ENCODE measurements around the gene NELL1. TPM values are rescaled to one million over a fixed set of nuclear protein-coding genes. Genes with fewer than 3 reads are reported as not detected.
"Not testable (repeated sequence)": the region's sequence is repeated elsewhere in the genome, so short reads cannot be mapped to it uniquely, and the experiment has no call there.

The NELL1 gene
- total and polyA plus RNA-seq, 2 donors from 2014 or later, result 0.31 to 14.8 TPM

GRCh38 chr11:21133244-21133643 lies 463.9 kb downstream of the NELL1 start:
- DNase-seq, result peak in 1 of 5 donors; percentile 65
- Histone ChIP-seq H3K27me3 (ENCODE audit: control insufficient read depth, insufficient read depth, low read length) (no peaks in the 10 kb centered on the region), H3K27ac (ENCODE audit: low read depth in 2 of 2, low read length in 2 of 2) (no peak overlapping the region), H3K9ac (ENCODE audit: low read length in 3 of 3) (no peak overlapping the region), H3K4me3 (ENCODE audit: low read length in 3 of 3) (no peak overlapping the region), H3K36me3 (ENCODE audit: control insufficient read depth in 2 of 3, insufficient read depth in 3 of 3, low read length in 3 of 3) (no peaks in the 10 kb centered on the region), H3K4me1 (ENCODE audit: control insufficient read depth in 2 of 3, insufficient read depth in 2 of 3, low read depth in 1 of 3, low read length in 3 of 3) (no peaks in the 10 kb centered on the region), H3K9me3 (ENCODE audit: control insufficient read depth in 2 of 3, insufficient read depth in 1 of 3, low read length in 3 of 3) (no peaks in the 10 kb centered on the region)
- intact Hi-C loops (cut with DNase I), result no loop called here
- FAIRE-seq, result no peak
- TF ChIP-seq CTCF (IDR thresholded peaks at IDR 0.05; ENCODE audit: borderline replicate concordance, extremely low read depth, insufficient read depth), result no peak

GRCh38 chr11:21133722-21134121 lies 464.3 kb downstream of the NELL1 start:
- TF ChIP-seq CTCF (IDR thresholded peaks at IDR 0.05; ENCODE audit: borderline replicate concordance, extremely low read depth, insufficient read depth), result no peak
- intact Hi-C loops (cut with DNase I), result no loop called here
- FAIRE-seq (no peak), DNase-seq (peak in 1 of 5 donors; percentile 50)
- H3K27me3 ChIP-seq (ENCODE audit: control insufficient read depth, insufficient read depth, low read length), result no peaks in the 10 kb centered on the region
- no peak overlapping the region for H3K27ac ChIP-seq (ENCODE audit: low read depth in 2 of 2, low read length in 2 of 2)
- no peaks in the 10 kb centered on the region for H3K4me1 ChIP-seq (ENCODE audit: control insufficient read depth in 2 of 3, insufficient read depth in 2 of 3, low read depth in 1 of 3, low read length in 3 of 3)
- H3K9ac ChIP-seq (ENCODE audit: low read length in 3 of 3), result no peak overlapping the region
- no peak overlapping the region for H3K4me3 ChIP-seq (ENCODE audit: low read length in 3 of 3)
- H3K9me3 ChIP-seq (ENCODE audit: control insufficient read depth in 2 of 3, insufficient read depth in 1 of 3, low read length in 3 of 3), result no peaks in the 10 kb centered on the region
- H3K36me3 ChIP-seq (ENCODE audit: control insufficient read depth in 2 of 3, insufficient read depth in 3 of 3, low read length in 3 of 3), result no peaks in the 10 kb centered on the region

GRCh38 chr11:21137803-21138202 lies 468.4 kb downstream of the NELL1 start:
- Histone ChIP-seq H3K36me3 (ENCODE audit: control insufficient read depth in 2 of 3, insufficient read depth in 3 of 3, low read length in 3 of 3) (no peaks in the 10 kb centered on the region), H3K27me3 (ENCODE audit: control insufficient read depth, insufficient read depth, low read length) (no peaks in the 10 kb centered on the region), H3K27ac (ENCODE audit: low read depth in 2 of 2, low read length in 2 of 2) (no peak overlapping the region), H3K9ac (ENCODE audit: low read length in 3 of 3) (no peak overlapping the region), H3K4me1 (ENCODE audit: control insufficient read depth in 2 of 3, insufficient read depth in 2 of 3, low read depth in 1 of 3, low read length in 3 of 3) (no peaks in the 10 kb centered on the region), H3K9me3 (ENCODE audit: control insufficient read depth in 2 of 3, insufficient read depth in 1 of 3, low read length in 3 of 3) (no peaks in the 10 kb centered on the region), H3K4me3 (ENCODE audit: low read length in 3 of 3) (no peak overlapping the region)
- intact Hi-C loops (cut with DNase I), result no loop called here
- DNase-seq (no peak), FAIRE-seq (no peak)
- no peak for TF ChIP-seq CTCF (IDR thresholded peaks at IDR 0.05; ENCODE audit: borderline replicate concordance, extremely low read depth, insufficient read depth)

- H3K9ac ChIP-seq (ENCODE audit: low read length in 3 of 3); H3K27ac ChIP-seq (ENCODE audit: low read depth in 2 of 2, low read length in 2 of 2); H3K4me1 ChIP-seq (ENCODE audit: control insufficient read depth in 2 of 3, insufficient read depth in 2 of 3, low read depth in 1 of 3, low read length in 3 of 3); intact Hi-C loops (cut with DNase I); H3K36me3 ChIP-seq (ENCODE audit: control insufficient read depth in 2 of 3, insufficient read depth in 3 of 3, low read length in 3 of 3); H3K9me3 ChIP-seq (ENCODE audit: control insufficient read depth in 2 of 3, insufficient read depth in 1 of 3, low read length in 3 of 3); DNase-seq; FAIRE-seq; H3K4me3 ChIP-seq (ENCODE audit: low read length in 3 of 3); H3K27me3 ChIP-seq (ENCODE audit: control insufficient read depth, insufficient read depth, low read length): not testable (repeated sequence)
These were observed 472.2 kb downstream of the NELL1 start for GRCh38 chr11:21141557-21141956.

Measured in kidney (tissue), 14 donors.